ENCODE measurements around the gene PNLIPRP1. TPM values are rescaled to one million over a fixed set of nuclear protein-coding genes. Genes with fewer than 3 reads are reported as not detected.

Gene PNLIPRP1
- total RNA-seq, 1 donor = not detected

DNA sequence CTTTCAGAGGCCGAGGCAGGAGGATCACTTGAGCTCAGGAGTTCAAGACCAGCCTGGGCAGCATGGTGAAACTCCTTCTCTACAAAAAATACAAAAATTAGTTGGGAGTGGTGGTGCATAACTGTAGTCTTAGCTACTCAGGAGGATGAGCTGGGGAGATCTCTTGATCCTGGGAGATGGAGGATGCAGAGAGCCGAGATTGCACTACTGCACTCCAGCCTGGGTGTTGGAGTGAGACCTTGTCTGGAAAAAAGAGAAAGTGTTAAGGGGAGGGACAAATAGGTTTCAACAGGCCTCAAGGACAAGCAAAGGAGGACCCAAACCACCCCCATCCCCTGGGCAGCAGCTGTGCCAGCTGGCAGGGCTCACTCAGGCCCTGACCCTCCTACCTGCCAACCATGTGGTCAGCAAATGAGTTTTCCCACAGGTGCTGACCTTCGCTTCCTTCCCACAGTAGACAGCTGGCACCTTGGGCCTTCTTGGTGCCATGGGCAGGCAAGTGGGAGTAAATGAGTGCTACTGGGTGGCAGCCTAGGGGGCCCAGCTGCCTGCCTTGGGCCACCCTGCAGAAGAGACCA is 24.5 kb downstream of the PNLIPRP1 start:
- TF ChIP-seq, protein P1, sequence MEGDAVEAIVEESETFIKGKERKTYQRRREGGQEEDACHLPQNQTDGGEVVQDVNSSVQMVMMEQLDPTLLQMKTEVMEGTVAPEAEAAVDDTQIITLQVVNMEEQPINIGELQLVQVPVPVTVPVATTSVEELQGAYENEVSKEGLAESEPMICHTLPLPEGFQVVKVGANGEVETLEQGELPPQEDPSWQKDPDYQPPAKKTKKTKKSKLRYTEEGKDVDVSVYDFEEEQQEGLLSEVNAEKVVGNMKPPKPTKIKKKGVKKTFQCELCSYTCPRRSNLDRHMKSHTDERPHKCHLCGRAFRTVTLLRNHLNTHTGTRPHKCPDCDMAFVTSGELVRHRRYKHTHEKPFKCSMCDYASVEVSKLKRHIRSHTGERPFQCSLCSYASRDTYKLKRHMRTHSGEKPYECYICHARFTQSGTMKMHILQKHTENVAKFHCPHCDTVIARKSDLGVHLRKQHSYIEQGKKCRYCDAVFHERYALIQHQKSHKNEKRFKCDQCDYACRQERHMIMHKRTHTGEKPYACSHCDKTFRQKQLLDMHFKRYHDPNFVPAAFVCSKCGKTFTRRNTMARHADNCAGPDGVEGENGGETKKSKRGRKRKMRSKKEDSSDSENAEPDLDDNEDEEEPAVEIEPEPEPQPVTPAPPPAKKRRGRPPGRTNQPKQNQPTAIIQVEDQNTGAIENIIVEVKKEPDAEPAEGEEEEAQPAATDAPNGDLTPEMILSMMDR (IDR thresholded peaks at IDR 0.05; ENCODE audit: insufficient read depth, low read depth, low read length) = no peak
- DNase-seq (ENCODE audit: low read depth) = no peak
- no peak overlapping the region for H3K4me3 ChIP-seq (ENCODE audit: low read depth, low read length)

DNA sequence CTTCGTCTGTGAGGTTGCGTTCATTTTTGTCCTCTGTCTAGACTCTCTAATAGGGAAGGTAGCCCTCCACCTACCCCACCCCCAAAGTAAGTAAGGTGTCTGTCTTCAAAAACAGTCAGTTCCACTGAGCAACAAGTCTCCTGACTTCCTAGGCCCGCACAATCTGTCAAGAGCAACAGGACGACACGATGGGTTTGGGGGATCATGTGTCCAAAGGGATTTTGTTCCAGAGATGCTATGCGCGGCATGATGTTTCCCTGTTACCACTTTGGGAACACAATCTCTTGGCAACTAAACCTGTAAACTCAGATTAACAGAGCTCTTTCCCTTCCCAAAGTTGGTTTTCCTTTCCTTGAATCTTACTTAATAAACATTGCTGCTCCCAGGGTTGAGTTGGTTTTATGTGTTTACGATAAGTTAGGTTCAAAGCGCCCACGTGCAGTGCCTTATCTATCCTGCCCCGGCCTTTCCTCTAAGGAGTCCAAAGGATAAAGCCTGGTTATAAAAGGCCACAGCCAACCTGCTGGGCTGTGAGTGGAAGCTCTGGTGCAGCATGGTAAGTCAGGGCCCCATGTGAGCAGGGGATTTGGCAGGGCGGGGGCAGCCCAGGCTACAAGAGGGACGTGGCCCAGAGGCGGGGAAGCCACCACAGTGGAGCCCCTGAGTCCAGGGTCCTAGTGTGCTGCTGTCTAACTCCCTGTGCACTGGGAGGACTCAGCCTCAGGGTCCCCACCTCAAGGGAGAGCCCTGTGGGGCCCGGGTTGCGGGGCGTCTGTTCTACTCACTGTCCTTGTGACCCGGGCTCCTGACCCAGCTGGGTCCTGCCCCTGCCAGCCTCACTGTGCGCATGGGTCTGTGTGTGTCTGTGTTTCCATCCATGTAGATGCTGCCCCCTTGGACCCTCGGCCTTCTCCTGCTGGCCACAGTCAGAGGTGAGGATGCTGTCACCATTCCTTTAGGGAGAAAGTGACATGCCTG is 30.0 kb downstream of the PNLIPRP1 start, which contains the start of gene PNLIPRP2:
PNLIPRP2 (plus strand) TSS at position 531 of the 978 bp plus-strand sequence.
- no peak within 1 kb of the TSS for H3K4me3 ChIP-seq (ENCODE audit: low read depth, low read length)
- DNase-seq (ENCODE audit: low read depth) = no peak
- TF ChIP-seq, protein P1 (IDR thresholded peaks at IDR 0.05; ENCODE audit: insufficient read depth, low read depth, low read length) = no peak

DNA sequence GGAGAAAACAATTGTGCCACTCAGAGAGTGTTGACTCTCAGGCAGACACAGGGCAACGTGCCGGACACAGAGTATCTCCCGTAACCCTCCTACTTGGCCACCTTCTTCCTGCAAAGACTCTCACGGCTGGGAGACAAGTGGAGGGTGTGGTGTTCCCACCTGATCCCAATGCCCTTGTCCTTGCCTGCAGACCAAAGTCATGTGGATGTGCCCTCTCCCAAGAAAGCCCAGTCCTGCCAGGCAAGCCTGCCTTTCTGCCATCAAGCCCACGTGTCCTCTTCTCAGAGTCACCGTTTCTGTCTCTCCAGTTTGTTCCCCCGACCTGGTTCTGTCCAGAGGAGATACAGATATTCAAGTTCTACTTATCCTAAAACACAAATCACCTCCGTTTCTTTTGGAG is 30.7 kb downstream of the PNLIPRP1 start:
- no peak overlapping the region for H3K4me3 ChIP-seq (ENCODE audit: low read depth, low read length)
- TF ChIP-seq, protein P1 (IDR thresholded peaks at IDR 0.05; ENCODE audit: insufficient read depth, low read depth, low read length) = no peak
- DNase-seq (ENCODE audit: low read depth) = no peak

DNA sequence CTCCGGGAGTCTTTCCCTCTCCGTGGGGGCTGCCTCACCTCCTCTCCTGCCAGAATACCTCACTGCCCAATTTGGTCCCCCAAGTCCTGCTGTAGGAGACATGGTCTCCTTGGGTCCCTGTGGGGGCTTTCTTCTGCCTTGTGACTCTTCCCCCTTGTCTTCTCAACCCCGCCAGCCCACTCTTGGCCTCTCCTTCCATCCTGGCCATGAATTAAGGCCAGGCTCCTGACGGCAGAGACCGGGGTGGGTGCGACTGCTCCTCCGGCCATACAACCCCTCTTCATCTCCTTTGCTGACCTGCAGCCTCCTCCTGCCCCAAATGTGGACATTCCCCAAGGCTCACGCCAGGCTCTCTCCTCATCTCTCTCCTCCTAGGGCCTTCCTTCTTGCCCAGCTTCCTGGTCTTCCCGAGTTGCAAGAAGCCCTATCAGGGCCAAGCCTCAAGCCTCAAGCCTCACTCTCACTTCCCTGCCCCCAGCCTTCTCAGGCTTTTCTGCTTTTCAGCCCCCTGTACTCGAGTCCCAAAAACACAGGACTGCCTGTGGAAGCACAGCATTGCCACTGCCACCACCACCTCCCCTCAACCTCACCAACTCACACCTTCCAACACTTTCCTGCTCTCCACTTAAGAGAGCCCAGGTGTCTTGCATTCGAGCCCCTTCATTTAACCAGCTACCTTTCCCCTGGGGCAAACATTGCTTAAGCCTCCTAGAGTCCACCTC is 31.3 kb downstream of the PNLIPRP1 start:
- no peak for DNase-seq (ENCODE audit: low read depth)
- H3K4me3 ChIP-seq (ENCODE audit: low read depth, low read length) = no peak overlapping the region
- TF ChIP-seq, protein P1 (IDR thresholded peaks at IDR 0.05; ENCODE audit: insufficient read depth, low read depth, low read length) = no peak

DNA sequence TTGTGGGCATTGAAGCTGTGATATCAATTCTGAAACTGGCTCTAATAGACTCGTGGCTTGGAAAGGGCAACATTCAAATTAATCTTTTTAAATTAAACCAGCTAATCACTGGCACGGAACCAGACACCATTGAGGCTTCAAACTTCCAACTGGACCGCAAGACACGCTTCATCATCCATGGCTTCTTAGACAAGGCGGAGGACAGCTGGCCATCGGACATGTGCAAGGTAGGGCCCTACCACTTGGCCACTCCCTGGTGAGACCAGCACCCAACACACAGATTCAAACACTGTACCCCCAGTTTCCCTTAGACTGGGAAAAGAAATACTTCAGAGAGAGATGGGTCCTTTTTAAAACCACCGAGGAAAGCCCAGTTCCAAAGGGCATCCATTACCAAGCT is 35.1 kb downstream of the PNLIPRP1 start:
- no peak for DNase-seq (ENCODE audit: low read depth)
- TF ChIP-seq, protein P1 (IDR thresholded peaks at IDR 0.05; ENCODE audit: insufficient read depth, low read depth, low read length) = no peak
- no peak overlapping the region for H3K4me3 ChIP-seq (ENCODE audit: low read depth, low read length)

DNA sequence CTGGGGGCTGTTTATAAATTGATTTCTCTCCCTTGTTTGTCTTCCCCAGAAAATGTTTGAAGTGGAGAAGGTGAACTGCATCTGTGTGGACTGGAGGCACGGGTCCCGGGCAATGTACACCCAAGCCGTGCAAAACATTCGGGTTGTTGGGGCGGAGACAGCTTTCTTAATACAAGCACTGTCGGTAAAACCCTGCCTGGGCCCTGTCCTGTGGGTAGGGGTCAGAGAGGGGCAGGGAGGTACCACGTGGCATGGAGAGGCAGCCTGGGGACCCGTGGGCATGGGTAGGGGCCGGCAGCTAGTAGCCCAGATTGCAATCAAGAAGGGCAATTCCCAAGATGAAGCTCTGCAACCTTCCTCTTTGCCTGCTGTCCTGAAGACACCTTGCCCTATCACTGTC is 36.1 kb downstream of the PNLIPRP1 start:
- DNase-seq (ENCODE audit: low read depth) = no peak
- no peak overlapping the region for H3K4me3 ChIP-seq (ENCODE audit: low read depth, low read length)
- TF ChIP-seq, protein P1 (IDR thresholded peaks at IDR 0.05; ENCODE audit: insufficient read depth, low read depth, low read length) = no peak

Data from fibroblast of villous mesenchyme (primary cell).